GM19438 (cell line): ENCODE results near the gene LAMC1.

Source experiments
- ATAC-seq: cut with Tn5 transposase; IDR thresholded peaks from one replicate; pipeline ENCODE4 v1.9.1; 2021; ENCODE audit warnings: low read depth; ENCODE audit not compliant: unreplicated experiment

LAMC1 gene

GRCh38 chr1:183101841-183102276 is 78.6 kb downstream of the LAMC1 start:
- ATAC-seq: no peak

- ATAC-seq: no peak
These were observed 79.9 kb downstream of the LAMC1 start for GRCh38 chr1:183103147-183103546.

GRCh38 chr1:183103577-183103976 is 80.4 kb downstream of the LAMC1 start:
- ATAC-seq: no peak

DNA sequence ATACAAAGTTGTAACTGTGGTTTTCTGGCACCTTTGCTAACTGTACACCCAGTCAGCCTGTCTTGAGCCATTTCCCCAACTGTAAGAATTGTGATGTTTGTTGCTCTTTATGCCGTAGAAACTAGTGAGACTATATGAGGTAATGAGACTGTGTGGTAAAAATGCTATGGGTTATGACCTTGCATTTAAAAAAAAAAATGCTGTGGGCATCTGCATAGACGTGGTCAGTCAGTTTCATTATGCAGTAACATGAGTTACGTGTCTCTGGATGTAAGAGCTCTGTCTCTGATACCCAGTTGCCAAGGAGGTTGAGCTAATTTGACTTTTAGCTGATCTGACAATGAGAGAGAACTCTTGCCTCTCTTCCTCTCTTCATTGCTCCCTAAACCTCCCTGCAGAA is 82.2 kb downstream of the LAMC1 start:
- ATAC-seq: no peak

DNA sequence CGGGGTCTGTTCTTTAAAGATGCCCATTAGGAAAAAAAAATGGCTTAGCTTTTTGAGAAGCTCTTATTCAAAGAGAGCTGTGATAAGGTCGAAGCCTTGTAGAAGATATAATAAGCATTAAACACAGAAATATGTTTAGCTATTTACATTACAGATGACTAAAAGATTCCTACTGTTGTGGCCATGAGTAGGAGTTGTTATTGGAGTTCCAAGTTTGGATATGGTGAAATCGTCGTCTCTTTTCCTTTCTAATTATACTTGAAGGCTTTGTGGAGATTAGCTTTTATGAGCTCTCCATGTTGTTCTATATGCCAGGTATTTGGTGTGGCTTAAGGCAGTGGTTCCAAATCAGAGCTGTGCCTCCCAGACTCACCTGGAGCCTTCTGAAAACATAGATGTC is 82.9 kb downstream of the LAMC1 start:
- ATAC-seq: no peak

GRCh38 chr1:183106746-183107145 is 83.5 kb downstream of the LAMC1 start:
- ATAC-seq: no peak

DNA sequence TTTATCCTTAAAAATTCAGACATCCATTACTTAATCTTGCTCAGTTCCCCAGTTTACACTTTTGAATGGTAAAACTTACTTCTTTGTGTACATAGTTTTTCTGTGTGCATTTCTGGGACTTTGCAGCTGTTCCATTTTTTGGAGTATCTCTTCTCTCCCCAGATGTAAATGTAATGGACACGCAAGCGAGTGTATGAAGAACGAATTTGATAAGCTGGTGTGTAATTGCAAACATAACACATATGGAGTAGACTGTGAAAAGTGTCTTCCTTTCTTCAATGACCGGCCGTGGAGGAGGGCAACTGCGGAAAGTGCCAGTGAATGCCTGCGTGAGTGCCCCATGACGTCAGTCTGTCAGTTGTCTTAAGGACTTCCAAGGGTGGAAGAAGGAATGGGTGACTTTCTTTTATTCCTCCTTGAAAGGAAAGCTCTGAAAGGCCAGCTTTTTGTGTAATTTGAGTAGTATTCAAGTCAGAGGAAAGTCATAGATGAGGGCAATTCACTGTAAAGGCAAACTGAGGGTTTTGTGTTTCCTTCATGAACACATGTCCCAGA is 87.2 kb downstream of the LAMC1 start:
- no peak for ATAC-seq

DNA sequence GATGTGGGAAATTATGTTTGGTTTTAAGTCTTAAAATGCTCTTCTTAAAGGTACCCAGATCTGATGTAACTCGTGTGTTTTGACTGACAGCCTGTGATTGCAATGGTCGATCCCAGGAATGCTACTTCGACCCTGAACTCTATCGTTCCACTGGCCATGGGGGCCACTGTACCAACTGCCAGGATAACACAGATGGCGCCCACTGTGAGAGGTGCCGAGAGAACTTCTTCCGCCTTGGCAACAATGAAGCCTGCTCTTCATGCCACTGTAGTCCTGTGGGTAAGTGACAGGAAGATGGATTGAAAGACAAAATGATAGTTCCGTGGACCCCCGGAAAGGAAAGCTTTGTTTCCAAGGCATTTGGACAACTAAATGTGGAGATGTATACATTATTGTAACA is 91.2 kb downstream of the LAMC1 start:
- ATAC-seq: no peak

- ATAC-seq: no peak
These were observed 93.2 kb downstream of the LAMC1 start for GRCh38 chr1:183116416-183116815.

- ATAC-seq: no peak
These were observed 98.4 kb downstream of the LAMC1 start for GRCh38 chr1:183121609-183122008.

- no peak for ATAC-seq
These were observed 101.0 kb downstream of the LAMC1 start for GRCh38 chr1:183124259-183124658.

DNA sequence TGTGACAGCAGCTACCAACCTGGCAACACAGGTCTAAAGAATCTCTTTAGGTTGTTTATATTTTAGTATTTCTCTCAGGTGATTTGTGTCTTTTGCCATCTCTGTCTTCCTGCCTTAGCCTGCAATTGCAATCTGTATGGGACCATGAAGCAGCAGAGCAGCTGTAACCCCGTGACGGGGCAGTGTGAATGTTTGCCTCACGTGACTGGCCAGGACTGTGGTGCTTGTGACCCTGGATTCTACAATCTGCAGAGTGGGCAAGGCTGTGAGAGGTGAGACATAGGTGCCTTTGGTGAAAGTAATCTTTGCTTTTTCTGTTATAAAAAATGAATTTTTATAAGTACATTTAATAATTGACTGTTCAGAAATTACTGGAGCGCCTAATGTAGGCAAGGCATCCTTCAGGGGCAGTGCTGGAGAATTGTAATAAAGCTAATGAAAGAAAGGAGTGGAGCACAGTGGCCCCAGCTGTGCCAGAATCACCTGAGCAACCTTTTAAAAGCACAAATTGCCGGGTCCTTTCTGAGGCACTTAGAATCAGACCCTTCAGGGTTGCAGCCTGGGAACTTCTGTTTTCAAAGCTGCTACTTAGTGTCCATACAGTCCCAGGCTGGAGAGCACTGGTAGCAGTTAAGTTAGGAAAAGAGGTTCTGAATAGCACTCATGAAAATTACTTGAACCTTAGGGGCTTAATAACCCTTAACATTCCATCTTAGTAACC is 102.2 kb downstream of the LAMC1 start:
- ATAC-seq: no peak

DNA sequence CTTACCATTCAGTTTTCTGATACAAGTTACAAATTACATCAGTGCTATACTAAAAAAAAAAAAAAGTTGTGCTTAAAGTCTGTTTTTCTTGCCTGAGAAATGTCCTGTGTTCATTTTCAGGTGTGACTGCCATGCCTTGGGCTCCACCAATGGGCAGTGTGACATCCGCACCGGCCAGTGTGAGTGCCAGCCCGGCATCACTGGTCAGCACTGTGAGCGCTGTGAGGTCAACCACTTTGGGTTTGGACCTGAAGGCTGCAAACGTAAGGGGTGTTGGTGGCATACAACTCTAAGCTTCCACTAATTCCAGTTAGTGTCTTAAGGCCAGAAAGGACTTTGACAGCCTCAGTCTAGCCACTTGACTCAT is 102.8 kb downstream of the LAMC1 start:
- no peak for ATAC-seq

DNA sequence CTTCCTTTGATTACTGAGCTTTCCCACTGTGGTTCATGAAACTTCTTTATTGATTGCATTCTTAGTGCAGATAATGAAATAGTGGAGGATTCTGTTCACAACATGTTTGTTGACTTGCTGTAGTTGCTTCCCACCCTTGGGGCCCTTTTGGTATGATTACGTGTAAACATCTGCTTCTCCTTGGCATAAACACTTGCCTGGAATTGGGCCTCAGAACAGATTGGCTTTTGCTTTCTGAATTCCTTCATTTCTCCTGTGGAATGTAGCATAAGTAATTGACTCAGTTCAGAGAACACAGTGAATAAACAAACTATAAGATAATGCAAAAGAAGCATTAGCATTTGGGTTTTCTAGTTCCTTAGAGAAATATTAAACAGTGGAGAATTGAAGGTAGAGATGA is 103.3 kb downstream of the LAMC1 start:
- ATAC-seq: no peak

GRCh38 chr1:183129921-183130690 is 106.9 kb downstream of the LAMC1 start:
- no peak for ATAC-seq

- ATAC-seq: no peak
These were observed 107.9 kb downstream of the LAMC1 start for GRCh38 chr1:183131166-183131565.

- no peak for ATAC-seq
These were observed 112.1 kb downstream of the LAMC1 start for GRCh38 chr1:183135336-183135735.

DNA sequence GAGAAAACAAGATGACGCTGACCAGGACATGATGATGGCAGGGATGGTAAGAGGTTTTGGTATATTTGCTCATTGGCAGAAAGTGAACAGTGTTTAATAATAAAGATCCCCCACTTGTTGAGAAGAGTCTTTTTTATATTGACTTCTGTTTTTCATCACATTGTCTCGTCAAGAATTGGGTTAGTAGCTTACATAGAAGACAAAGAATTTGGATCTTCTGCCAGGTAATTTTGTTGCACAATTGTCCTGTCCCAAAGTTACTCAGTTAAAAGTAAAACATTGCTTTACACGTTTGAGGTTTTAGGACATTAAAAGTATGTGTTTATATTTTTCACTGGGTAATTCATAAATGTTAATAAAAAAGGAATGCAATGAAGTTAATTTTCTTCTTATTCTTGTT is 114.6 kb downstream of the LAMC1 start:
- no peak for ATAC-seq

DNA sequence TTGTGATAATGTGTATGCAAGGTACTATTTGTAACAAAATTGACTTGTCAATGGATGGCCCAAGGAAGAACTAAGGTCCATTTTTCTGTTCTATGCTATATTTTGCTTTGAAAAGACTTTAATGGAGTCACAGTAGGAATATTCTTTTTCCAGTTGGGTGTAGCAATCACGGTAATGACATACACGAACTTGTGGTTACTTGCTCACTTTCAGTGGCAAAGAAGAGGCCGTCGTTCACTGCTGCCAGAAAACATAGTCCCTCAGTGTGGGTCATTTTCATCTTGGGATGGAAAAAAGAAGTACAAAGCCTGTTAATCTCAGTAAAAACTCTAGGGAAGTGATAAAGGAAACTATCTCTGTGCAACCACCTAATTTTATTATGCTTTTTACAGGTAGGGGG is 115.1 kb downstream of the LAMC1 start:
- ATAC-seq: no peak

- ATAC-seq: no peak
These were observed 116.2 kb downstream of the LAMC1 start for GRCh38 chr1:183139281-183139942.

DNA sequence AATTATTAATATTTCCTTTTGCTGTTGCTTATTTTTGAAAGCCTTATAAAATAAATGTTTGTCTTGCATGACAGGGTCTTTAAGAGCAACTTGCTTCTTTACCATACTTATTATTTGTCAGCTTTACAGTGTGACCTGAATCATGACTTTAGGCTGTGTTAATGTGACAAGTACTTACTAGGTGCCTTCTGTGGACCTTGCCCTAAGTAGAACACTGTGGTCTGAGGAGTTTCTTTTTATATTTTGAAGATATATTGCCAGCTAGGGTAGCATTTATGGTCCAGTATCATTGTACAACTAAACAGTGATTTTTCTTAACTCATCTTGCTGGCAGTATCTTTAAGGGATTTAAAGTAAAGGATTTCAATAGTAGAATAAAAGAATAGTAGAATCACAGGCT is 117.4 kb downstream of the LAMC1 start:
- ATAC-seq: no peak
